Erythroblast (primary cell): Measurements from ENCODE around the gene TIMM10.

Experiments used
- GATA1 ChIP-seq: IDR thresholded peaks from 2 replicates; pipeline ENCODE4 v1.6.1; 2011; ENCODE audit warnings: low read depth, mild to moderate bottlenecking, control low read depth, low read length, moderate library complexity
- POLR2A ChIP-seq: IDR thresholded peaks from 2 replicates; pipeline ENCODE4 v1.6.1; 2011; ENCODE audit warnings: mild to moderate bottlenecking, low read length

DNA sequence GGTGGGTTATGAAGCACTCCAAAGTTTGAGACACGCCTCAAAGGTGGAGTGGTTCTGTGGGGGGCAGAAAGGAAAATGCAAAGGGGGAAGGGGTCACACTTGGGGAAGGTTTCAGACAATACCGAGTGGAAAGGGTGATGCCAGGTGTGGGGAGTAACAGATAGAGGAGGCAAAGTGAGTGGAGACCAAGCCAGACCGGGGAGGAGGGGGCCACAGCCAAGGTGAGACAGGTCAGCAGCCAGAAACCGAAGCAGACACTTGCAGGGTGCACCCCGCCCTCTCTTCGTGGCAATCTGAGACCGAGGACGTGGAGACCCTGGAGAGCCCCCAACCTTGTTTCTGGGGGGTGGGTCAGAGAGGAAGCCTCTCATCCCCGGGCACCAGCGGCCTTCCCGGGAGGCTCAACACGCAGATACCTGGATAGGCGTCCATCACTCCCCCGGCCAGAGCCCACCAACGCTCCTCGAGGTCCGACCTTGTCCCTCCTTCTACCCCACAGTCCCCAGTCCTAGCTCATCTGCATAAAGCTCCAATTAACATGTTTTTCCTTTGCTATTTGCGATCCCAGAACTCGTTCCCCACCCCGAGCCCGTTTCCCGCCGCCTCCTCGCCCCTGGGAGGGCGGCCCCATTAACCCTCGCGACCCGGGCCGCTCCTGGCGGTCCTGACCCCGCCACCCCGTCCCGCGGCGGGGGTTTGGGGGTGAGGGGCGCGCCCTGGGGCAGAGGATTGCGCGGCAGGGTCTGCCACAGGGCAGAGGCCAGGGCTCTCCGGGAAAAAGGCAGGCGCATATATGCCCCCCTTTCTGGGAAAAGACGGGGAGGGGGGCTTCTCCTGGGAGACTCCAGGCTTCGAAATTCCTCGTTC, 48.4 kb downstream of the TIMM10 start:
- TF ChIP-seq POLR2A, result no peak
- no peak for TF ChIP-seq GATA1
